Measurements from ENCODE around the gene HOXD9. TPM values are rescaled to one million over a fixed set of nuclear protein-coding genes. Genes with fewer than 3 reads are reported as not detected.

Gene HOXD9
- total RNA-seq, 1 experiment from 2014 or later: not detected

GRCh38 chr2:176172895-176173566 lies 50.5 kb downstream of the HOXD9 start:
- no TSS peak for BruUV-seq (replicated peaks)
- TF ChIP-seq CTCF (conservative IDR thresholded peaks at IDR 0.05) (no peak), EZH2 (IDR thresholded peaks at IDR 0.05; ENCODE audit: low read depth) (no peak)
- no peaks in the 10 kb centered on the region for H3F3A ChIP-seq (ENCODE audit: insufficient read depth, low read depth)
- ChIA-PET CTCF (no interaction called here), POLR2A (ENCODE audit: unreplicated experiment) (no interaction called here)
- H3K4me3 ChIP-seq: no peak overlapping the region
- no peaks in the 10 kb centered on the region for H4K20me1 ChIP-seq (ENCODE audit: insufficient read depth)
- no peak overlapping the region for H3K27ac ChIP-seq
- no peaks in the 10 kb centered on the region for H3K4me1 ChIP-seq (replicated peaks; ENCODE audit: insufficient read depth)
- H3K27me3 ChIP-seq (ENCODE audit: insufficient read depth, low read depth): peaks cover 43% of the 10 kb centered on the region
- H3K36me3 ChIP-seq (ENCODE audit: low read depth): no peaks in the 10 kb centered on the region
- DNase-seq: no peak
- intact Hi-C loops (cut with micrococcal nuclease; ENCODE audit: unreplicated experiment): no loop called here
- no peaks in the 10 kb centered on the region for H3K9me3 ChIP-seq (ENCODE audit: insufficient read depth, low read depth)
- H3K4me2 ChIP-seq: no peak overlapping the region
- H3K79me2 ChIP-seq (ENCODE audit: low read depth): no peaks in the 10 kb centered on the region
- H3K9me2 ChIP-seq (ENCODE audit: insufficient read depth): no peaks in the 10 kb centered on the region
- no peak overlapping the region for H2AFZ ChIP-seq

- Histone ChIP-seq H3K4me3 (no peak overlapping the region), H3K27me3 (ENCODE audit: insufficient read depth, low read depth) (peaks cover 45% of the 10 kb centered on the region), H3K27ac (no peak overlapping the region), H3K9me3 (ENCODE audit: insufficient read depth, low read depth) (no peaks in the 10 kb centered on the region), H3F3A (ENCODE audit: insufficient read depth, low read depth) (no peaks in the 10 kb centered on the region), H2AFZ (no peak overlapping the region), H3K4me1 (replicated peaks; ENCODE audit: insufficient read depth) (no peaks in the 10 kb centered on the region), H4K20me1 (ENCODE audit: insufficient read depth) (no peaks in the 10 kb centered on the region), H3K4me2 (no peak overlapping the region), H3K9me2 (ENCODE audit: insufficient read depth) (no peaks in the 10 kb centered on the region), H3K79me2 (ENCODE audit: low read depth) (no peaks in the 10 kb centered on the region), H3K36me3 (ENCODE audit: low read depth) (no peaks in the 10 kb centered on the region)
- no TSS peak for BruUV-seq (replicated peaks)
- intact Hi-C loops (cut with micrococcal nuclease; ENCODE audit: unreplicated experiment): no loop called here
- CTCF ChIA-PET: no interaction called here
- POLR2A ChIA-PET (ENCODE audit: unreplicated experiment): no interaction called here
- no peak for TF ChIP-seq CTCF (conservative IDR thresholded peaks at IDR 0.05)
- no peak for TF ChIP-seq EZH2 (IDR thresholded peaks at IDR 0.05; ENCODE audit: low read depth)
- no peak for DNase-seq
These were observed 51.3 kb downstream of the HOXD9 start for GRCh38 chr2:176173567-176174381.

- Histone ChIP-seq H3K4me2 (no peak overlapping the region), H4K20me1 (ENCODE audit: insufficient read depth) (no peaks in the 10 kb centered on the region), H3K27ac (no peak overlapping the region), H3K9me3 (ENCODE audit: insufficient read depth, low read depth) (no peaks in the 10 kb centered on the region), H3K9me2 (ENCODE audit: insufficient read depth) (no peaks in the 10 kb centered on the region), H3K36me3 (ENCODE audit: low read depth) (no peaks in the 10 kb centered on the region), H3F3A (ENCODE audit: insufficient read depth, low read depth) (no peaks in the 10 kb centered on the region), H3K27me3 (ENCODE audit: insufficient read depth, low read depth) (peaks cover 51% of the 10 kb centered on the region), H3K79me2 (ENCODE audit: low read depth) (no peaks in the 10 kb centered on the region), H2AFZ (no peak overlapping the region), H3K4me3 (no peak overlapping the region), H3K4me1 (replicated peaks; ENCODE audit: insufficient read depth) (no peaks in the 10 kb centered on the region)
- TF ChIP-seq EZH2 (IDR thresholded peaks at IDR 0.05; ENCODE audit: low read depth): no peak
- TF ChIP-seq CTCF (conservative IDR thresholded peaks at IDR 0.05): no peak
- ChIA-PET CTCF (no interaction called here), POLR2A (ENCODE audit: unreplicated experiment) (no interaction called here)
- intact Hi-C loops (cut with micrococcal nuclease; ENCODE audit: unreplicated experiment): no loop called here
- BruUV-seq (replicated peaks): no TSS peak
- no peak for DNase-seq
These were observed 51.9 kb downstream of the HOXD9 start for GRCh38 chr2:176174382-176174823.

Small RNA genes within 50 kb of the gene (microRNA-seq; reads per million reads assigned to microRNA genes)
- 118 reads per million, percentile 53 among the genes with 10 or more reads in this experiment for gene MIR10B (ENCODE audit: borderline number of aligned reads, borderline replicate concordance)

Other genes with a start within 250 kb of the HOXD9 start
- gene LNPK, start 120.5 kb upstream of the HOXD9 start, total RNA-seq (2021): 24.8 and 43.8 TPM in 2 replicates
- not detected in 2 replicates for gene EVX2, start 38.8 kb upstream of the HOXD9 start, total RNA-seq (2021)
- gene HOXD13, start 30.0 kb upstream of the HOXD9 start, total RNA-seq (2021): not detected in 2 replicates
- not detected in 2 replicates for gene HOXD12, start 22.9 kb upstream of the HOXD9 start, total RNA-seq (2021)
- not detected in 2 replicates for gene HOXD11, start 15.4 kb upstream of the HOXD9 start, total RNA-seq (2021)
- not detected in 2 replicates for gene HOXD10, start 5.9 kb upstream of the HOXD9 start, total RNA-seq (2021)
- gene HOXD8, start 7.0 kb downstream of the HOXD9 start, total RNA-seq (2021): 0.39 and 0.50 TPM in 2 replicates
- gene HOXD4, start 28.8 kb downstream of the HOXD9 start, total RNA-seq (2021): not detected in 2 replicates
- gene HOXD3, start 34.6 kb downstream of the HOXD9 start, total RNA-seq (2021): not detected in 2 replicates
- not detected in 2 replicates for gene HOXD1, start 65.9 kb downstream of the HOXD9 start, total RNA-seq (2021)
- gene MTX2, start 146.7 kb downstream of the HOXD9 start, total RNA-seq (2021): 48.5 and 53.9 TPM in 2 replicates

Measured in PC-9 (cell line).